GM19468 (cell line): ENCODE results near the gene GUCY1A2.

Source experiments
- ATAC-seq: cut with Tn5 transposase; IDR thresholded peaks from one replicate; pipeline ENCODE4 v1.9.1; 2021; ENCODE audit warnings: mild to moderate bottlenecking, moderate library complexity, moderate number of reproducible peaks; ENCODE audit not compliant: unreplicated experiment; ENCODE audit errors: extremely low read depth

Gene GUCY1A2

DNA sequence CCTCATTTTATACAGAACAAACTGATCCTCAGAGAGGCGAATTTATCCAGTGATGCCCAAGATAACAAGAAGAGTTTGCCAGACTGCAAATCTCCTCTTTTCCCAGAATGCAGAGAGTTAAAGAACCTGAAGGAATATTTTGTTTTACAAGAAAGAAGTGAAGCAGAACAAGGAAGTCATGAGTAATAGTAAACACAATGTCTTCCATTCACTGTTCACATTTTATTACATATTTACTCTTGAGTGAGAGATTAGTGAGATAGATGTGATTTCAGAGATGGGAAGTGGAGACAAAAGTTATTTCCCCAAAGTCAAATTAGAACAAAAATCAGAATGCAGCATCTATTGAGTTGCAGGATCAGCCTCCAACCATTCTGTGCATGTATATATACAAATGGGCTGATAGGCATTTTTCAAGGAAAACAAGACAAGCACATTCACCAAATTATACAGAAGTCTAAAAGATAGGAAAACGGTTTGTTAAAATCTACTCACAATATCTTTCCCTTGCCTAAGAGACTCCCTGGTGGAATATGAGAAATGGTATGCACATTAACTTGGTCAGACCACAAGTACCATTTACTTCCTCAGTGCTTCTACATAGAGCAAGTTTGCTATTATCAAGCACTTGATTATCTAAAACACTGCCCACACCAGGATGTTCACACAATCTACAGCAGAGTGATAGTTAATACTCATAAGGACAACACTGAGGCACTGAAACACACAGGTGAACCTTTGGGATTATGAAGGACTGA, 12.0 kb downstream of the GUCY1A2 start:
- ATAC-seq = no peak

DNA sequence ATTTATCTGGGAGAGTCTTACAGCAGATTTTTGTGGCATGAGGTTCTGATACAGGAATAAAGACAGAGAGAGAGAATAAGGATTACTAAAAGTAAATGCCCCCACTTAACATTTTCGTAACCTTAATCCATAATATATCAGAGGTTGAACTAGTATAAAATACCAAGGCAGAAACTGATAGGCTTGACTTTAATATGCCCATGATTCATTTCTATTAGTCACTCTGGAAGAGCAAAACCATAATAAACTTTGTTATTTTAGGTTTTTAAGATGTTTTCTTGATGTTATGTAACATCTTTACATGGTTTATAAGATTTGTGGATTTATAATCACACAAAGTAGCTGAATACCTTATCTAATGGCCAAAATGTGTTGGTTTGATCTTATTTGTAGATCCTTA, 19.1 kb downstream of the GUCY1A2 start:
- no peak for ATAC-seq

- no peak for ATAC-seq
Measured at GRCh38 chr11:106998916-106999188, 19.4 kb downstream of the GUCY1A2 start.

DNA sequence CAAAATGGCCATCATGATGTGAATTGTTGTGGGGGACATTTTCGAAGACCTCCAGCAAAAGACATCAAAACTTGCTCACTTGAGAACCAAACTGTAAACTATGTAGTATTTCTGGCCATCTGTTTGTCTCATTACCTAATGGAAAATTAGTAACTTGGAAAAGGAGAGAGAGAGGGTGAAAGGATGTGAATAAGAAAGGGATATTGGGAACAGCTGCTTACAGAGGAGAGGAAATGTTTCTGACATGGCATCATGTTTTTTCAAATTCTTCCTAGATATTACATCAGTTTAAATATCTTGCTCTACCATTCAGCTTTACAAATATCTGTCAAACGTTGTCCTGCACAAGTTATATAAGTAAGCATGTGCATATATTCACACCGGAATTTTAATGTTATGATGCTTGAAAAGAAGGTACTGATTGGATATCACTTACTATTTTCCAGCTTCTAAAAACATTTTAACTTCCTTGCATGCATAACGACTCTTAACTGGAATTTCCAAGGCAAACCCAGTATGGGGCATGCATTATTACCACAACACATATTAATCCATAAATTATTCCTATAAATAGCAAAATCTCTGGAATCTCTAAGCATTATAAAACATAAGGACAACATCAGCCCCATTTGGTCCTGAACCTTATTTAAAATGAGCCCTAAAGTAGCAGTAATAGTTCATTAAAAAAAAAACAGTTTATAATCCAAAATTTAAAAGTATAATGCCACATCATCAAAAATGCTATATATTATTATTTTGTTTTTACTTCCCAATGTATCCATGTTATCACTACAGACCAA, 20.0 kb downstream of the GUCY1A2 start:
- no peak for ATAC-seq

DNA sequence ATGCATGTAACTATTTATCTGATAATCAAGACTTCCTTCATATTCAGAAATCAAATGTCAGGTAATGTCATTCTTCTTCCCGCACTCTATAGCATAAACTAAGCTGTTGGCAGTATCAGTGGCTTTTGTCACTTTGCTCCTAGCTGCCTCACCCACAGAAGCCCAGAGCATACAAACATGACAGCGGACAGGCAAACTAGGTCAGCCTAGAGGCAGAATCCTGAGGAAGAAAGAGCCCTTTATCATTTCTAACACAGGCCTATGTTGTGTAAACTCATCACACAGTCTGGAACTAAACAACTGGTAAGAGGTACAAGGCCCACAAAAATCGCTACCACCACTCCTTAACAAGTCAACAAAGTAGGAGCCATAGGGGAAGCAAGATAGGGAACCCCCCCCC, 21.0 kb downstream of the GUCY1A2 start:
- no peak for ATAC-seq

GRCh38 chr11:106996691-106997090, 21.6 kb downstream of the GUCY1A2 start:
- ATAC-seq = no peak

DNA sequence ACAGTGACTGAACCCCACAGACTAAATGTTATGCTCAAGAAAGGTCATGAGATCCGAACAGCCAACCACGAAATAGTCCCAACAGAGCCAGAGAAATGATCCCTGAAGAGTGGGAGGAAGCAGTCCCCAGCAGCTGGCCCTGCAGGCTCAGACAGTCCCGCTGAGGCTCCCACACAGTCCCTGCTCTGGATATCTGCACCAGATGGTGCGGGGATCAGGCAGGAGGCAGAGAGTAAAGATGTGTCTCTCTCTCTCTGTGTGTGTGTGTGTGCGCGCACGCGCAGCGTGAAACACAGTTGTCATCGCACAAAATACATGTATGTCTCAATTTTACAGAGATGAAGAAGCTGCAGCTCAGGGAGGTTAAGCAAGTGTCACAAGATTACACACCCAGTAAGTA, 27.9 kb downstream of the GUCY1A2 start:
- no peak for ATAC-seq

GRCh38 chr11:106989078-106989455, 29.2 kb downstream of the GUCY1A2 start:
- no peak for ATAC-seq

DNA sequence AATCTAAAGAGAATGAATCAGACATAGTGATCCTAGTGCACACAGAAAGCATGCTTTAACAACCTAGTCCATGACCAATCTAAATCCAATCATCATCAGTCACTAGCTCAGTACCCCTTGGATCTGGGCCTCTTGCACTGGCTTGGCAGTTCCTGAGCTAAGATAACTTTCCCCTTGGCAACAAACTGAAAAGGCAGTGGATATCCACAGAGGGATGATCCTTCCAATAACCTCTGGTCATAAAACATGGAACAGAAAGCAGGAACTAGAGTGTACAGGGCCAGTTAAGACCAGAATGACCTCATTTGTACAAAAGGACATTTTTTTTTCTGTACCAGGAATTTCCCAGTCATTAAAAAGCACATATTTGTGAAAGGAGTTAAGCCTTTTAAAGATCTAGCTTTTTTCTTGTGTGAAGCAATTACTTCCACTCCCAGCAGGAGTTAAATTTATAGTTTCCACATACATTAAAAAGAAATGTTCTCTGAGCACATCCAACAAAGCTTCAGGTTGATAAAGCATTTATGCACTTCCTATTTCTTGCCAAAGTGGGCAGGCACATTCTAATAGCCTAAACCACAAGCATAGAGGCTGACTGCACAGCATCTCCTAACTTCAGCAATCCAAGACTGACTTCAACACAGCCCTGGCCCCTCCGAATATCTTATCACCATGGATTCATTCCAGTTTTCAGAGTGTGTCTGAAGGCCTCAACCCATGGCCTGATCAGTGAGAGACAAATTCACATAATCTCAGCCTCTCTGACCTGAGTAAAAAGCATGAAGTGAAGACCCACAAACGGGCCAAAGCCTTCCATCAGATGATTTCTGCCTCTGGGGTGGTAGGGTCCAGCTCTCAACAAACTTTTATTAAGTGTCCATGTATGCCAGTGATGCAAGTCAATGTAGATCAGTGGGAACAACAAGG, 29.9 kb downstream of the GUCY1A2 start:
- no peak for ATAC-seq

- no peak for ATAC-seq
Measured at GRCh38 chr11:106986673-106987072, 31.6 kb downstream of the GUCY1A2 start.

GRCh38 chr11:106986261-106986660, 32.0 kb downstream of the GUCY1A2 start:
- ATAC-seq = no peak

GRCh38 chr11:106983991-106984390, 34.3 kb downstream of the GUCY1A2 start:
- no peak for ATAC-seq

DNA sequence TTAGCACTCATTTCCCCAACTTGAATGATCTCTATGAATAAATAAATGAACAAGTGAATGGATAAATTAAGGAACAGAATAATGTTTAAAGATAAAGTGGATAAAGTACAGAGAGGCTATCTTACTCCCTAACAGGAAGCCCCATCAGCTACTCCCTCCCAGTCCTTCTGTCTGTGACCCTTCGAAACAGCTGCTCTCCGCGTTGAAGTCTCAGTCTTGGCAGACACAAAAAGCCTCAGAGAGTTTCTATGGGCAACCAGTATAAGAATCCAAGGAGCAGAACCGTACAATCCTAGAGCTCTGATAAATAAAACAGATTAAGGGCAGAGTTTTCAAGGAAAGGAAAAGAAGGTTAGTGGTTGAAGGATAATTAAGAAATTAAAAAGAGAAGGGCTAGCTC, 35.0 kb downstream of the GUCY1A2 start:
- no peak for ATAC-seq

DNA sequence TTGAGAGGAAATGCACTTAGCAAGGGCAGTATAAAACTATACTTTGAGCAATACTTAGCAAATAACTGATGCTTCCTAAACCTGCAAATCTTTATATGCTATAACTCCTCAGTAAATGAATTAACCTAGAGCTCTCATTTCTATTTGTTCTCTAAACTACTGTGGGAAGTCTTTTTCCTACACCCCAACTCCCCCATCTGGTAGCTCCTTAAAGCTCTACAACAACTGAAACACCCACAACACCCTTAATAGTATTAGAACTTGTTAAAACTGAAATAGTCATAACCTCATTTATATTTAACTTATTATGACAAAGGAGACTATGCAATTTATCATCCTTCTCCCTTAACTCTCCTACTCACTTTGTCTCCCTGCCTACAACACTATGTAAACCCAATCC, 43.4 kb downstream of the GUCY1A2 start:
- ATAC-seq = no peak

DNA sequence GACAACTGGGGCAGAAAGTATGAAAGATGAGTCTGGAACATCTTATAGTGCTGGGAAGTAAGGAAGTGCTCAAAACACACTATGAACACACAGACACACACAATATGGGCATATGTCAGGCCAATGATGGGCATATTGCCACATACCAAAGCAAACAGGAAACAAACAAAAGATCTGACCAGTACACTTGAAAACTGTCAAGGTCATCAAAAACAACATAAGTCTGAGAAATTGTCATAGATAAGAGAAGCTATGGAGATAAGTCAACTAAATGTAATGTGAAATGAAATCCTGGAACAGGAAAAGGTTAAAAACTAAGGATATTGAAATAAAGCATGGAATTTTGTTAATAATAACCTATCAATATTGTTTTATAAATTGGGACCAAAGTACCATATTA, 46.4 kb downstream of the GUCY1A2 start:
- no peak for ATAC-seq

DNA sequence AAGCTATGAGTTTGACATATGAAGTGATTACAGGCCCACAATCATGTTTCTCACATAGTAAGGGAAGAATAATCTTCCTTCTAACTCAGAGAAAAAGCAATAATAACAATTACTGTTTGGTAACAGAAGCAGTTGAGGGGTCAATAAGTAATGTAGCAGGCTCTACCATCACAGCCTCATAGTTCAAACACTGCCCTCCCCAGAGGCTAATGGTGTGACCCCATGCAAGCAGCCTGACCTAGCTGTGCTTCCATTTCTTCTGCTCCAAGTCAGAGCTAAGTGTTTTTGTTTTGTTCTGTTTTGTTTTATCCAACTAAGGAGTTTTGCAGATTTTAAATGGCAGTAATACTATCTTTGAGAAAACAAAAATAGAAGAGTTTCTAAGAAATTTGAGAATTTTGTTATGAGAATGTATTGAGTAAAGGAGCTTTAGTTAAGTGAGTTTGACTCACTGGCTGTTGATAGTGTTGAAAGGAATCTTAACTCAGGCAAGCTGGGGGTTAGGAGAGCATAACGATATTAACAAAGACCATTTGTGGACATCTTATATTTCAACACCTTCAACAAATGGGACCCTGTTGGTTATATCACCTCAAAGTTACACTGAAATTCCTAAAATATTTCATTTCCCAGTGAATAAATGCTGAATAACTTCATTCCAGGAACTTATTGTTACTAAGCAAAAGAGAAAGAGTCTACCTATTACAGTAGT, 48.5 kb downstream of the GUCY1A2 start:
- ATAC-seq = no peak

GRCh38 chr11:106962995-106963394, 55.3 kb downstream of the GUCY1A2 start:
- no peak for ATAC-seq

DNA sequence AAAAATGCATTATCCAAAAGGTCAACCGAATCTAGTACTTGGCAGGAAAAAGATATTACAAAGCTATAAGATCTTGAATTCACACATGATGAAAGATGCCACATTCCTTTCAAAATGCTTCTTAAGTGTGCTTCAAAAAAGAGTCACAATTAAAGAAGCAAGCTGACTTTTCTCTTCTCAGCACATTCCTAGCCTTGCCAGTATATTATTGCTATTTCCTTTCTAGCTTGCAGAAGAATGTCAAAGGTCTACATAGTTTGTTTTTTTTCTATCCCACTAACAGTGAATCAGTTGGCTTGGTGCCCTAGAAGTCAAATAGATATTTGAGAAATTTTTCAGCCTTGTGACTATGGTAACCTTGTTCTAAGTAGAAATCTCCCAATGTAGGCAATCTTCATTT, 56.8 kb downstream of the GUCY1A2 start:
- ATAC-seq = no peak

GRCh38 chr11:106961048-106961447, 57.2 kb downstream of the GUCY1A2 start:
- ATAC-seq = no peak

- no peak for ATAC-seq
Measured at GRCh38 chr11:106959800-106960199, 58.5 kb downstream of the GUCY1A2 start.
